DND-41 (cell line): ENCODE data around the gene FAM163B.

Experiments used
- EZH2 ChIP-seq: IDR thresholded peaks from 3 replicates; pipeline ENCODE4 v1.6.1; 2012; ENCODE audit warnings: borderline replicate concordance, low read depth, mild to moderate bottlenecking, moderate library complexity, low read length, inconsistent platforms; ENCODE audit not compliant: severe bottlenecking
- TF ChIP-seq, protein P1 (sequence below): IDR thresholded peaks from 2 replicates; pipeline ENCODE4 v1.5.1; 2012; ENCODE audit warnings: borderline replicate concordance, low read length, moderate library complexity, mild to moderate bottlenecking; ENCODE audit not compliant: poor library complexity, severe bottlenecking; ENCODE audit errors: extremely low read depth

- TF ChIP-seq, protein P1, sequence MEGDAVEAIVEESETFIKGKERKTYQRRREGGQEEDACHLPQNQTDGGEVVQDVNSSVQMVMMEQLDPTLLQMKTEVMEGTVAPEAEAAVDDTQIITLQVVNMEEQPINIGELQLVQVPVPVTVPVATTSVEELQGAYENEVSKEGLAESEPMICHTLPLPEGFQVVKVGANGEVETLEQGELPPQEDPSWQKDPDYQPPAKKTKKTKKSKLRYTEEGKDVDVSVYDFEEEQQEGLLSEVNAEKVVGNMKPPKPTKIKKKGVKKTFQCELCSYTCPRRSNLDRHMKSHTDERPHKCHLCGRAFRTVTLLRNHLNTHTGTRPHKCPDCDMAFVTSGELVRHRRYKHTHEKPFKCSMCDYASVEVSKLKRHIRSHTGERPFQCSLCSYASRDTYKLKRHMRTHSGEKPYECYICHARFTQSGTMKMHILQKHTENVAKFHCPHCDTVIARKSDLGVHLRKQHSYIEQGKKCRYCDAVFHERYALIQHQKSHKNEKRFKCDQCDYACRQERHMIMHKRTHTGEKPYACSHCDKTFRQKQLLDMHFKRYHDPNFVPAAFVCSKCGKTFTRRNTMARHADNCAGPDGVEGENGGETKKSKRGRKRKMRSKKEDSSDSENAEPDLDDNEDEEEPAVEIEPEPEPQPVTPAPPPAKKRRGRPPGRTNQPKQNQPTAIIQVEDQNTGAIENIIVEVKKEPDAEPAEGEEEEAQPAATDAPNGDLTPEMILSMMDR: no peak
- TF ChIP-seq EZH2: no peak
Observed at GRCh38 chr9:133564451-133565116, 44.6 kb downstream of the FAM163B start.
